Liver (tissue), 3 donors: Measurements from ENCODE around the gene UBR7.

ENCODE experiments used
- NR2F2 ChIP-seq: IDR thresholded peaks from 2 replicates; pipeline ENCODE4 v1.6.1; 2016; ENCODE audit warnings: antibody characterized with exemption
- RAD21 ChIP-seq, 2 donors: IDR thresholded peaks; 2 replicates each; pipeline ENCODE4 v1.6.1; 2016; ENCODE audit warnings: antibody characterized with exemption in 2 of 2, mild to moderate bottlenecking in 2 of 2
- SP1 ChIP-seq: IDR thresholded peaks from 2 replicates; pipeline ENCODE4 v1.6.1; 2018; ENCODE audit warnings: antibody characterized with exemption, mild to moderate bottlenecking
- YY1 ChIP-seq: IDR thresholded peaks from 2 replicates; pipeline ENCODE4 v1.6.1; 2016; ENCODE audit warnings: antibody characterized with exemption, mild to moderate bottlenecking
- TF ChIP-seq, protein P1 (sequence below): fragments of 150-350 bp; IDR thresholded peaks from 2 replicates; pipeline ENCODE4 v1.5.1; 2017; ENCODE audit warnings: improper control_type of control experiment, low read depth, low read length; ENCODE audit not compliant: missing input control
- TF ChIP-seq, protein P2 (sequence below): IDR thresholded peaks from 2 replicates; pipeline ENCODE4 v1.6.1; 2016; ENCODE audit warnings: antibody characterized with exemption
- TF ChIP-seq, protein P3 (sequence below): IDR thresholded peaks from 2 replicates; pipeline ENCODE4 v1.6.1; 2016; ENCODE audit warnings: antibody characterized with exemption, mild to moderate bottlenecking
- donor health status: healthy.
- donor health status: healthy.

DNA sequence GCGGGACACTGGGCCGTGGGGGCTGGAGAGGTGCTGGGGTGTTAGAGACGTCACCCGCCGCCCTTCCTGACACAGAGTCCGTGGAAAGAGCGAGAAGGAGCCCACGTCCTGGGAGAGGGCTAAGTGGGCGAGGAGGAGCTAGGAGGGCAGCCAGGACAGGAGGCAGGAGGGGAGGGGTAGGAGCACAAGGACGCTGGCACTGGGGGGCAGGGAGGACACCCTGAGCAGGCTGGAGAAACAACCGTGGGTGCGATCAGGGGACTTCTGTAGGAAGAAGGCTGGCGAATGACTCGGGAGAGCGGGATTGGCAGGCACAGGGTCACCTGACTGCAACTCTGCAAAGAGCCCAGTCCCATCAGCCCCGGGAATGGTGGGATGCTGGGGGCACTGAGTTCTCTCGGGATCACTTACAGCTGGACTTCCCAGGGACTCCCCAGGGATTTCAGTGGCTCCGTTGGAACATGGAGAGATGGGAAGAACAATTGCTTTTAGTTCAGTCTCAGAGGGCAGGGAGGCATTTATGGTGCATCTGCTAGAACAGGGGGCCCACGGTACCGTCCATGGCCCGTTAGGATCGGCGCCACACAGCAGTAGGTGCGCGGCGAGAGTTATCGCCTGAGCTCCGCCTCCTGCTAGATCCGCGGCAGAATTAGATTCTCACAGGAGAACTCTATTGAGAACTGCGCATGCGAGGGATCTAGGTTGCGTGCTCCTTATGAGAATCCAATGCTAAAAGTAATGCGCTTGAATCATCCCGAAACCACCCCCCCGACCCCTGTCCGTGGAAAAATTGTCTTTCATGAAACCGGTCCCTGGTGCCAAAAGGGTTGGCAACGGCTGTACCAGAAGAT lies 24.3 kb downstream of the UBR7 start:
- TF ChIP-seq, protein P1, sequence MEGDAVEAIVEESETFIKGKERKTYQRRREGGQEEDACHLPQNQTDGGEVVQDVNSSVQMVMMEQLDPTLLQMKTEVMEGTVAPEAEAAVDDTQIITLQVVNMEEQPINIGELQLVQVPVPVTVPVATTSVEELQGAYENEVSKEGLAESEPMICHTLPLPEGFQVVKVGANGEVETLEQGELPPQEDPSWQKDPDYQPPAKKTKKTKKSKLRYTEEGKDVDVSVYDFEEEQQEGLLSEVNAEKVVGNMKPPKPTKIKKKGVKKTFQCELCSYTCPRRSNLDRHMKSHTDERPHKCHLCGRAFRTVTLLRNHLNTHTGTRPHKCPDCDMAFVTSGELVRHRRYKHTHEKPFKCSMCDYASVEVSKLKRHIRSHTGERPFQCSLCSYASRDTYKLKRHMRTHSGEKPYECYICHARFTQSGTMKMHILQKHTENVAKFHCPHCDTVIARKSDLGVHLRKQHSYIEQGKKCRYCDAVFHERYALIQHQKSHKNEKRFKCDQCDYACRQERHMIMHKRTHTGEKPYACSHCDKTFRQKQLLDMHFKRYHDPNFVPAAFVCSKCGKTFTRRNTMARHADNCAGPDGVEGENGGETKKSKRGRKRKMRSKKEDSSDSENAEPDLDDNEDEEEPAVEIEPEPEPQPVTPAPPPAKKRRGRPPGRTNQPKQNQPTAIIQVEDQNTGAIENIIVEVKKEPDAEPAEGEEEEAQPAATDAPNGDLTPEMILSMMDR = no peak
- no peak for TF ChIP-seq YY1
- TF ChIP-seq NR2F2 = no peak
- TF ChIP-seq, protein P2, sequence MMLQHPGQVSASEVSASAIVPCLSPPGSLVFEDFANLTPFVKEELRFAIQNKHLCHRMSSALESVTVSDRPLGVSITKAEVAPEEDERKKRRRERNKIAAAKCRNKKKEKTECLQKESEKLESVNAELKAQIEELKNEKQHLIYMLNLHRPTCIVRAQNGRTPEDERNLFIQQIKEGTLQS = no peak
- TF ChIP-seq SP1 = no peak
- no peak for TF ChIP-seq RAD21 (IDR thresholded peaks at IDR 0.05)
- TF ChIP-seq, protein P3, sequence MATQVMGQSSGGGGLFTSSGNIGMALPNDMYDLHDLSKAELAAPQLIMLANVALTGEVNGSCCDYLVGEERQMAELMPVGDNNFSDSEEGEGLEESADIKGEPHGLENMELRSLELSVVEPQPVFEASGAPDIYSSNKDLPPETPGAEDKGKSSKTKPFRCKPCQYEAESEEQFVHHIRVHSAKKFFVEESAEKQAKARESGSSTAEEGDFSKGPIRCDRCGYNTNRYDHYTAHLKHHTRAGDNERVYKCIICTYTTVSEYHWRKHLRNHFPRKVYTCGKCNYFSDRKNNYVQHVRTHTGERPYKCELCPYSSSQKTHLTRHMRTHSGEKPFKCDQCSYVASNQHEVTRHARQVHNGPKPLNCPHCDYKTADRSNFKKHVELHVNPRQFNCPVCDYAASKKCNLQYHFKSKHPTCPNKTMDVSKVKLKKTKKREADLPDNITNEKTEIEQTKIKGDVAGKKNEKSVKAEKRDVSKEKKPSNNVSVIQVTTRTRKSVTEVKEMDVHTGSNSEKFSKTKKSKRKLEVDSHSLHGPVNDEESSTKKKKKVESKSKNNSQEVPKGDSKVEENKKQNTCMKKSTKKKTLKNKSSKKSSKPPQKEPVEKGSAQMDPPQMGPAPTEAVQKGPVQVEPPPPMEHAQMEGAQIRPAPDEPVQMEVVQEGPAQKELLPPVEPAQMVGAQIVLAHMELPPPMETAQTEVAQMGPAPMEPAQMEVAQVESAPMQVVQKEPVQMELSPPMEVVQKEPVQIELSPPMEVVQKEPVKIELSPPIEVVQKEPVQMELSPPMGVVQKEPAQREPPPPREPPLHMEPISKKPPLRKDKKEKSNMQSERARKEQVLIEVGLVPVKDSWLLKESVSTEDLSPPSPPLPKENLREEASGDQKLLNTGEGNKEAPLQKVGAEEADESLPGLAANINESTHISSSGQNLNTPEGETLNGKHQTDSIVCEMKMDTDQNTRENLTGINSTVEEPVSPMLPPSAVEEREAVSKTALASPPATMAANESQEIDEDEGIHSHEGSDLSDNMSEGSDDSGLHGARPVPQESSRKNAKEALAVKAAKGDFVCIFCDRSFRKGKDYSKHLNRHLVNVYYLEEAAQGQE = no peak
